ENCODE results near the gene SLFN12L.
"Not testable (repeated sequence)": the region's sequence is repeated elsewhere in the genome, so short reads cannot be mapped to it uniquely, and the experiment has no call there.

The SLFN12L gene

DNA sequence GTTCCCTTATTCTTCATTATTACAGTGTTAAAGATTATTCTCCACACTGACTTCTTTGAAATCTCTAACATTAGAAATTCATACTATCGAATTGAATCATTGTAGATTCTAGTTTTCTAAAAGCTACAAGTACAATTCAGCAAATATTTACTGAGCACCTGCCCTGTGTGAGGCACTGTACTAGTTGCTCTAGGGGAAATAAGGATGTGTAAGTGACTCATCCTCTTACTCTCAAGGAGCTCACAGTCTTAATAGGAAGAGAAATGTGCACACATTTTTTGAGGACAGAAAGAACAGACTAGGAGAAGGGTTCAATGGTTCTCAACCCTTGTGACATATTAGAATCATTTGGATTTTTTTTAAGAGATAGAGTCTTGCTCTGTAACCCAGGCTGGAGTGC, 7.7 kb upstream of the SLFN12L start:
- TF ChIP-seq CTCF (IDR thresholded peaks at IDR 0.05): no peak
- no peak for DNase-seq (ENCODE audit: low spot score)

GRCh38 chr17:35543856-35544255, 6.4 kb upstream of the SLFN12L start:
- Histone ChIP-seq H3K4me3 (no peak overlapping the region), H3K27ac (no peak overlapping the region)
- no peak for TF ChIP-seq CTCF (IDR thresholded peaks at IDR 0.05)
- DNase-seq (ENCODE audit: low spot score): no peak

More for the DNA sequence above, 7.7 kb upstream of the SLFN12L start:
- H3K4me3 ChIP-seq: no peak overlapping the region
- no peak overlapping the region for H3K27ac ChIP-seq

GRCh38 chr17:35542990-35543389, 5.5 kb upstream of the SLFN12L start:
- TF ChIP-seq CTCF (IDR thresholded peaks at IDR 0.05): no peak
- Histone ChIP-seq H3K27ac (no peak overlapping the region), H3K4me3 (no peak overlapping the region)
- no peak for DNase-seq (ENCODE audit: low spot score)

DNA sequence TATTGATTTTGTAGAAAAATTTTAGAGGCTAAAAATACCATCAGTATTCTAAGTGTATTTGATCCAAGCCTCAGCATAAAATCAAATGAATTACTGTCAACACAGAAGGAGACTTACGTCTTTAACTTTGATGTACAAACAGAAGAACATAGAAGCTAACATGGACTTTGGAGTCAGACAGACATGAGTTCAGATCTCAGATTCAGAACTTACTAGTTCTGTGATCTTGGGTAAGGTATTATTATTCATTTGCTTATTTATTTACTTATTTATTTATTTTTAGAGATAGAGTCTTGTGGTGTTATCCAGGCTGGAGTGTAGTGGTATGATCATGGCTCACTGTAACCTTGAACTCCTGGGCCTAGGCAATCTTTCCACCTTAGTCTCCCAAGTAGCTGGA, 4.0 kb upstream of the SLFN12L start:
- DNase-seq (ENCODE audit: low spot score): no peak
- Histone ChIP-seq H3K27ac (peak overlapping the region in 1 of 2 donors; percentile 46), H3K4me3 (peak overlapping the region; percentile 60)
- no peak for TF ChIP-seq CTCF (IDR thresholded peaks at IDR 0.05)

DNA sequence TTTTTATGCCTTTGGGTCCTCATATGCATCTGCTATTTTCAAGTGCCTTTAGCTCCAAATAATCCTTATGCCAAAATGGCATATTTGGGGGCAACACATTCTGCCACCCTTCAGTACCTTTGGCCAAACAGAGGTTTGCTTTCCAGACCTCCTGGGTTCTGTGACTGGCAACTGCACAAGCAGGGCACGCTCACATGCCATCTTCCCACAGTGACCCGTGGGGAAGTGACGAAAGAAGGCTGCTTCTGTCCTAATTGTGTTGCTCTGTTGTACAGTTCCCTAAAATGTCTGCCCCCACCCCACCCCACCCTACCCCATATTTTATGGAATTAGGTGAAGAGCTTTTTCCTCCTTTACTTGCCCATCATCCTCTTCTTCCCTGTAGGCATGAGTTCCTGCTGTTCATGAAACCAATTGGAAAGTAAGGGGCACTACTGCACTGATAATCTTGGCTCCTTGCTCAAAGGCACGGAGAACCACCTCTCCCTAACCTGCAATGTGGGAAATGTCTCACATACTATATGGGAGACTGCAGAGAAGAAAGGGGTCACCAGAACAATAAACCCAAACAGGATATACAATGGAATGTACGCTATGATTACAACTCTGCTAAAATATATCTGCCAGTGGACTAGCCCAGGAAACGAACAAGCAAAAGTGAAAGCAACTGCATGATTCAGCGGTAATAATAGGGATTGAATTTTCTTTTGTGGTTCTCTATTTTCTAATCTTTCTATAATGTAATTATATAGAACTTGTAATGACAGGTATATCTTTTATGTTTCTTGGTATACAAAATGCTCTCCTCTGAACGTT, 3.3 kb upstream of the SLFN12L start:
- no peak for DNase-seq (ENCODE audit: low spot score)
- Histone ChIP-seq H3K27ac (peak overlapping the region; percentile 46 to 71), H3K4me3 (peak overlapping the region; percentile 60)
- TF ChIP-seq CTCF (IDR thresholded peaks at IDR 0.05): no peak

- Histone ChIP-seq H3K4me3 (no peak overlapping the region), H3K27ac (no peak overlapping the region)
- no peak for TF ChIP-seq CTCF (IDR thresholded peaks at IDR 0.05)
- no peak for DNase-seq (ENCODE audit: low spot score)
Observed at GRCh38 chr17:35539659-35540026, 2.2 kb upstream of the SLFN12L start.

- H3K27ac ChIP-seq: peak overlapping the region in 1 of 2 donors; percentile 10
- no peak for TF ChIP-seq CTCF (IDR thresholded peaks at IDR 0.05)
Observed at GRCh38 chr17:35536664-35537171, 760 bp downstream of the SLFN12L start.

DNA sequence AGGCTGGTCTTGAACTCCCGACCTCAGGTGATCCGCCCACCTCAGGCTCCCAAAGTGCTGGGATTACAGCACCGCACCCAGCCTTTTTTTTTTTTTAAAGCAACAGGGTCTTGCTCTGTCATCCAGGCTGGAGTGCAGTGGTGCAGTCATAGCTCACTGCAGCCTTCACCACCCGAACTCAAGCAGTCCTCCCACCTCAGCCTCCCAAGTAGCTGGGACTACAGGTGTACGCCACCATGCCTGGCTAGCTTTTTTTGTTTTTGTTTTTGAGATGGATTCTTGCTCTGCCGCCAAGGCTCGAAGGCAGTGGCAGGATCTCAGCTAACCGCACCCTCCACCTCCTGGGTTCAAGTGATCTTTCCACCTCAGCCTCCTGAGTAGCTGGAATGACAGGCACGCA, 2.1 kb downstream of the SLFN12L start:
- H3K4me3 ChIP-seq; DNase-seq (ENCODE audit: low spot score); H3K27ac ChIP-seq: not testable (repeated sequence)

More at GRCh38 chr17:35536664-35537171, 760 bp downstream of the SLFN12L start:
- no peak overlapping the region for H3K4me3 ChIP-seq
- DNase-seq (ENCODE audit: low spot score): no peak

Measured in coronary artery (tissue), 2 donors.